Duodenal mucosa (tissue), 2 donors: Measurements from ENCODE around the gene SCNN1A.
A peak's percentile ranks its signal among the peaks of the same experiment; 100 is the strongest.
"Not testable (repeated sequence)": the region's sequence is repeated elsewhere in the genome, so short reads cannot be mapped to it uniquely, and the experiment has no call there.

Experiments
- H3K27ac ChIP-seq: one replicate; pipeline ENCODE4 v1.7.0; 2013; ENCODE audit warnings: low read depth, low read length
- H3K27me3 ChIP-seq, 2 donors: one replicate each; pipeline ENCODE4 v1.7.0; 2013; ENCODE audit warnings: low read length in 2 of 2, control low read depth in 1 of 2; ENCODE audit not compliant: insufficient read depth in 2 of 2, control insufficient read depth in 1 of 2
- H3K36me3 ChIP-seq, 2 donors: one replicate each; pipeline ENCODE4 v1.7.0; 2013; ENCODE audit warnings: low read length in 2 of 2, control low read depth in 1 of 2; ENCODE audit not compliant: insufficient read depth in 2 of 2, control insufficient read depth in 1 of 2
- H3K4me1 ChIP-seq, 2 donors: one replicate each; pipeline ENCODE4 v1.7.0; 2013; ENCODE audit warnings: low read length in 2 of 2, control low read depth in 1 of 2; ENCODE audit not compliant: insufficient read depth in 2 of 2, control insufficient read depth in 1 of 2
- H3K4me3 ChIP-seq, 2 donors: one replicate each; pipeline ENCODE4 v1.7.0; 2013; ENCODE audit warnings: low read length in 2 of 2, low read depth in 1 of 2
- H3K9ac ChIP-seq, 2 donors: one replicate each; pipeline ENCODE4 v1.7.0; 2013; ENCODE audit warnings: low read length in 2 of 2, low read depth in 1 of 2
- H3K9me3 ChIP-seq, 2 donors: one replicate each; pipeline ENCODE4 v1.7.0; 2013; ENCODE audit warnings: low read length in 2 of 2, control low read depth in 1 of 2; ENCODE audit not compliant: control insufficient read depth in 1 of 2

The SCNN1A gene

GRCh38 chr12:6346942-6347341 is 28.4 kb downstream of the SCNN1A start:
- Histone ChIP-seq H3K27me3 (no peaks in the 10 kb centered on the region), H3K4me3 (no peak overlapping the region), H3K9me3 (no peaks in the 10 kb centered on the region), H3K9ac (peak overlapping the region; percentile 52 to 60), H3K4me1 (peaks cover 53% of the 10 kb centered on the region in 2 donors), H3K27ac (peak overlapping the region; percentile 59), H3K36me3 (no peaks in the 10 kb centered on the region)

- Histone ChIP-seq H3K36me3 (no peaks in the 10 kb centered on the region), H3K4me3 (peak overlapping the region; percentile 18 to 32), H3K9ac (peak overlapping the region; percentile 65 to 69), H3K27me3 (no peaks in the 10 kb centered on the region), H3K9me3 (no peaks in the 10 kb centered on the region), H3K27ac (peak overlapping the region; percentile 67), H3K4me1 (peaks cover 53% of the 10 kb centered on the region in 2 donors)
Observed at GRCh38 chr12:6346235-6346832, 29.0 kb downstream of the SCNN1A start.

- Histone ChIP-seq H3K27ac (peak overlapping the region; percentile 67), H3K36me3 (no peaks in the 10 kb centered on the region), H3K4me1 (peaks cover 53% of the 10 kb centered on the region in 2 donors), H3K9ac (peak overlapping the region; percentile 65 to 69), H3K9me3 (no peaks in the 10 kb centered on the region), H3K27me3 (no peaks in the 10 kb centered on the region), H3K4me3 (peak overlapping the region; percentile 18 to 32)
Observed at GRCh38 chr12:6345319-6346091, 29.9 kb downstream of the SCNN1A start.

GRCh38 chr12:6344101-6344660 is 31.2 kb downstream of the SCNN1A start:
- not testable (repeated sequence) for H3K36me3 ChIP-seq, H3K9me3 ChIP-seq, H3K4me3 ChIP-seq, H3K27me3 ChIP-seq
- Histone ChIP-seq H3K9ac (peak overlapping the region; percentile 4 to 40), H3K27ac (peak overlapping the region; percentile 1), H3K4me1 (peaks cover 59 to 61% of the 10 kb centered on the region in 2 donors)

GRCh38 chr12:6343518-6343917 is 31.8 kb downstream of the SCNN1A start:
- Histone ChIP-seq H3K9ac (peak overlapping the region; percentile 4 to 40), H3K27me3 (no peaks in the 10 kb centered on the region), H3K27ac (peak overlapping the region; percentile 26), H3K4me3 (peak overlapping the region in 1 of 2 donors; percentile 20), H3K36me3 (peaks cover 0 to 8% of the 10 kb centered on the region in 2 donors), H3K4me1 (peaks cover 66 to 68% of the 10 kb centered on the region in 2 donors), H3K9me3 (no peaks in the 10 kb centered on the region)

GRCh38 chr12:6342140-6342889 is 33.0 kb downstream of the SCNN1A start:
- peaks cover 67 to 72% of the 10 kb centered on the region in 2 donors for H3K4me1 ChIP-seq
- H3K27ac ChIP-seq, result peak overlapping the region; percentile 71
- peak overlapping the region; percentile 92 to 96 for H3K4me3 ChIP-seq
- peaks cover 0 to 15% of the 10 kb centered on the region in 2 donors for H3K36me3 ChIP-seq
- peak overlapping the region; percentile 100 for H3K9ac ChIP-seq
- H3K27me3 ChIP-seq, result no peaks in the 10 kb centered on the region
- H3K9me3 ChIP-seq, result no peaks in the 10 kb centered on the region

- Histone ChIP-seq H3K4me3 (peak within 1 kb of the TSS; percentile 92 to 96), H3K27ac (peak within 1 kb of the TSS; percentile 98), H3K27me3 (no peaks in the 10 kb centered on the region)
Observed at GRCh38 chr12:6341417-6342139, 33.8 kb downstream of the SCNN1A start, which contains the start of gene TNFRSF1A. TSS of gene TNFRSF1A (minus strand) at chr12:6342076. CDS start at chr12:6341814, 262 bp downstream.

GRCh38 chr12:6340745-6341416 is 34.5 kb downstream of the SCNN1A start:
- Histone ChIP-seq H3K27me3 (no peaks in the 10 kb centered on the region), H3K36me3 (peaks cover 0 to 15% of the 10 kb centered on the region in 2 donors), H3K9ac (peak overlapping the region; percentile 100), H3K4me3 (peak overlapping the region; percentile 92 to 96), H3K4me1 (peaks cover 66 to 72% of the 10 kb centered on the region in 2 donors), H3K9me3 (no peaks in the 10 kb centered on the region), H3K27ac (peak overlapping the region; percentile 98)

More at GRCh38 chr12:6341417-6342139, 33.8 kb downstream of the SCNN1A start, which contains the start of gene TNFRSF1A:
- no peaks in the 10 kb centered on the region for H3K9me3 ChIP-seq
- peaks cover 0 to 15% of the 10 kb centered on the region in 2 donors for H3K36me3 ChIP-seq
- peak within 1 kb of the TSS; percentile 100 for H3K9ac ChIP-seq
- peaks cover 67 to 72% of the 10 kb centered on the region in 2 donors for H3K4me1 ChIP-seq
